Testis (tissue), 2 donors: Measurements from ENCODE around the gene SCARB1.

ENCODE experiments used
- CTCF ChIP-seq, 3 experiments: fragments of 450-650 bp in 2 of 3; fragments of 200-600 bp in 1 of 3; sonication (generic) in 1 of 3; IDR thresholded peaks; one replicate each; pipeline ENCODE4 v1.5.1; 2016 to 2019; ENCODE audit warnings: antibody characterized with exemption in 3 of 3, mild to moderate bottlenecking in 2 of 3, moderate library complexity in 1 of 3
- POLR2A ChIP-seq: fragments of 450-650 bp; IDR thresholded peaks from one replicate; pipeline ENCODE4 v1.6.1; 2017; ENCODE audit warnings: antibody characterized with exemption, mild to moderate bottlenecking, moderate library complexity

- TF ChIP-seq CTCF (IDR thresholded peaks at IDR 0.05) (no peak), POLR2A (no peak)
Observed at GRCh38 chr12:124893792-124894516, 30.3 kb upstream of the SCARB1 start.
